Endodermal cell (in vitro differentiated cells): Measurements from ENCODE around the gene ZG16B. TPM values are rescaled to one million over a fixed set of nuclear protein-coding genes. Genes with fewer than 3 reads are reported as not detected.

Experiments
- DNase-seq: peaks from one replicate; pipeline ENCODE4 v3.0.0-alpha.2; 2017
- H3K27ac ChIP-seq: 2 replicates; pipeline ENCODE4 v1.5.1; 2013; ENCODE audit warnings: mild to moderate bottlenecking, low read depth, low read length, moderate library complexity
- H3K27me3 ChIP-seq: 2 replicates; pipeline ENCODE4 v1.6.1; 2013; ENCODE audit warnings: mild to moderate bottlenecking, low read length, moderate library complexity; ENCODE audit not compliant: insufficient read depth, control insufficient read depth, poor library complexity, severe bottlenecking
- H3K36me3 ChIP-seq: 2 replicates; pipeline ENCODE4 v1.7.0; 2013; ENCODE audit warnings: mild to moderate bottlenecking, low read length, moderate library complexity; ENCODE audit not compliant: control insufficient read depth, insufficient read depth
- H3K4me1 ChIP-seq: one replicate; pipeline ENCODE4 v1.7.0; 2013; ENCODE audit warnings: low read length; ENCODE audit not compliant: control insufficient read depth, insufficient read depth
- H3K4me3 ChIP-seq: 2 replicates; pipeline ENCODE4 v1.5.1; 2013; ENCODE audit warnings: mild to moderate bottlenecking, low read length, moderate library complexity
- H3K9ac ChIP-seq: 2 replicates; pipeline ENCODE4 v1.6.1; 2013; ENCODE audit warnings: mild to moderate bottlenecking, low read length, moderate library complexity; ENCODE audit not compliant: poor library complexity, severe bottlenecking; ENCODE audit errors: extremely low read depth
- H3K9me3 ChIP-seq: 2 replicates; pipeline ENCODE4 v1.6.1; 2013; ENCODE audit warnings: mild to moderate bottlenecking, low read length, moderate library complexity; ENCODE audit not compliant: control insufficient read depth
- H3K27ac Mint-ChIP-seq: 2 replicates; pipeline ENCODE4 v1.8.0; 2020; ENCODE audit warnings: mixed read lengths
- H3K27me3 Mint-ChIP-seq: 2 replicates; pipeline ENCODE4 v1.8.0; 2021; ENCODE audit warnings: mild to moderate bottlenecking, mixed read lengths; ENCODE audit not compliant: insufficient read depth
- H3K36me3 Mint-ChIP-seq: 2 replicates; pipeline ENCODE4 v1.8.0; 2020; ENCODE audit warnings: low read depth, mixed read lengths
- H3K4me1 Mint-ChIP-seq: 2 replicates; pipeline ENCODE4 v1.8.0; 2020; ENCODE audit warnings: mixed read lengths
- H3K4me3 Mint-ChIP-seq: 2 replicates; pipeline ENCODE4 v1.8.0; 2020; ENCODE audit warnings: mild to moderate bottlenecking, moderate library complexity, mixed read lengths
- H3K9me3 Mint-ChIP-seq: 2 replicates; pipeline ENCODE4 v1.8.0; 2020; ENCODE audit warnings: mild to moderate bottlenecking, mixed read lengths
- CTCF ChIP-seq: fragments of 200-600 bp; sonication (generic); conservative IDR thresholded peaks from 2 replicates; pipeline ENCODE4 v1.5.0; 2021; ENCODE audit warnings: antibody characterized with exemption, mild to moderate bottlenecking
- WGBS, 2 experiments: methylation state at CpG; one replicate each; pipeline versions ENCODE4 v1.1.5 to v1.1.7; 2013; ENCODE audit warnings: missing lambda C conversion rate in 2 of 2, mixed read lengths in 1 of 2; ENCODE audit not compliant: insufficient coverage in 1 of 2, insufficient read length in 1 of 2; 5-methylcytosine and 5-hydroxymethylcytosine counted together
- total RNA-seq, 2 donors: library from RNA; stranded (reverse); fragmentation: NEBNext Ultra II Directional in 1 of 2; extraction: Animal tissue kit (Norgen Biotek cat#: 25700) in 1 of 2; gene quantifications; 2 replicates in 1 of 2; 3 replicates in 1 of 2; pipeline ENCODE4 v1.2.1, GENCODE V29; 2021

ZG16B gene
- total RNA-seq, 2 donors from 2014 or later, result not detected

- 91 to 100% methylated on average over 1 of the region's 1 CpG for WGBS, 2 experiments
- Mint-ChIP-seq H3K4me3 (no peak overlapping the region), H3K36me3 (no peaks in the 10 kb centered on the region), H3K9me3 (peaks cover 18% of the 10 kb centered on the region), H3K27me3 (peaks cover 11% of the 10 kb centered on the region), H3K27ac (no peak overlapping the region), H3K4me1 (peaks cover under 1% of the 10 kb centered on the region)
- H3K4me3 ChIP-seq, result no peak overlapping the region
- H3K27ac ChIP-seq, result no peak overlapping the region
- H3K36me3 ChIP-seq, result no peaks in the 10 kb centered on the region
- DNase-seq, result peak; percentile 16
- H3K9me3 ChIP-seq, result peaks cover 18% of the 10 kb centered on the region
- H3K27me3 ChIP-seq, result no peaks in the 10 kb centered on the region
- no peak overlapping the region for H3K9ac ChIP-seq
- H3K4me1 ChIP-seq, result no peaks in the 10 kb centered on the region
- TF ChIP-seq CTCF, result no peak
Measured at GRCh38 chr16:2799859-2800226, 30.3 kb upstream of the ZG16B start.

- no peaks in the 10 kb centered on the region for H3K36me3 ChIP-seq
- peaks cover 4% of the 10 kb centered on the region for H3K27me3 ChIP-seq
- peaks cover 18% of the 10 kb centered on the region for H3K9me3 ChIP-seq
- Mint-ChIP-seq H3K9me3 (peaks cover 24% of the 10 kb centered on the region), H3K4me1 (no peaks in the 10 kb centered on the region), H3K27ac (no peak overlapping the region), H3K4me3 (no peak overlapping the region), H3K27me3 (peaks cover 34% of the 10 kb centered on the region), H3K36me3 (no peaks in the 10 kb centered on the region)
- H3K27ac ChIP-seq, result no peak overlapping the region
- 75% methylated on average over 3 of the region's 3 CpGs; no CpG with 5 or more reads in 1 of the 2 experiments for WGBS, 2 experiments
- H3K4me1 ChIP-seq, result no peaks in the 10 kb centered on the region
- H3K4me3 ChIP-seq, result no peak overlapping the region
- DNase-seq, result no peak
- no peak for TF ChIP-seq CTCF
- no peak overlapping the region for H3K9ac ChIP-seq
Measured at GRCh38 chr16:2803545-2804195, 26.4 kb upstream of the ZG16B start.

GRCh38 chr16:2804728-2805127 lies 25.4 kb upstream of the ZG16B start:
- H3K4me1 Mint-ChIP-seq, result no peaks in the 10 kb centered on the region
- no peak for DNase-seq
- 88% methylated on average over 4 of the region's 4 CpGs; no CpG with 5 or more reads in 1 of the 2 experiments for WGBS, 2 experiments
- no peak for TF ChIP-seq CTCF
- H3K4me3 Mint-ChIP-seq, result no peak overlapping the region
- Histone ChIP-seq H3K4me1 (no peaks in the 10 kb centered on the region), H3K4me3 (no peak overlapping the region), H3K9me3 (peaks cover 18% of the 10 kb centered on the region), H3K27me3 (peaks cover 4% of the 10 kb centered on the region), H3K36me3 (no peaks in the 10 kb centered on the region), H3K27ac (no peak overlapping the region), H3K9ac (no peak overlapping the region)
- no peak overlapping the region for H3K27ac Mint-ChIP-seq
- peaks cover 27% of the 10 kb centered on the region for H3K9me3 Mint-ChIP-seq
- H3K36me3 Mint-ChIP-seq, result no peaks in the 10 kb centered on the region
- peaks cover 36% of the 10 kb centered on the region for H3K27me3 Mint-ChIP-seq
